SHP77 (cell line): ENCODE results near the gene OR2A5.
"Not testable (repeated sequence)": the region's sequence is repeated elsewhere in the genome, so short reads cannot be mapped to it uniquely, and the experiment has no call there.

ENCODE experiments used
- DNase-seq, 2 experiments: peaks; one replicate each; lab custom pipeline; 2025; lab: John Stamatoyannopoulos, UW

Gene OR2A5

DNA sequence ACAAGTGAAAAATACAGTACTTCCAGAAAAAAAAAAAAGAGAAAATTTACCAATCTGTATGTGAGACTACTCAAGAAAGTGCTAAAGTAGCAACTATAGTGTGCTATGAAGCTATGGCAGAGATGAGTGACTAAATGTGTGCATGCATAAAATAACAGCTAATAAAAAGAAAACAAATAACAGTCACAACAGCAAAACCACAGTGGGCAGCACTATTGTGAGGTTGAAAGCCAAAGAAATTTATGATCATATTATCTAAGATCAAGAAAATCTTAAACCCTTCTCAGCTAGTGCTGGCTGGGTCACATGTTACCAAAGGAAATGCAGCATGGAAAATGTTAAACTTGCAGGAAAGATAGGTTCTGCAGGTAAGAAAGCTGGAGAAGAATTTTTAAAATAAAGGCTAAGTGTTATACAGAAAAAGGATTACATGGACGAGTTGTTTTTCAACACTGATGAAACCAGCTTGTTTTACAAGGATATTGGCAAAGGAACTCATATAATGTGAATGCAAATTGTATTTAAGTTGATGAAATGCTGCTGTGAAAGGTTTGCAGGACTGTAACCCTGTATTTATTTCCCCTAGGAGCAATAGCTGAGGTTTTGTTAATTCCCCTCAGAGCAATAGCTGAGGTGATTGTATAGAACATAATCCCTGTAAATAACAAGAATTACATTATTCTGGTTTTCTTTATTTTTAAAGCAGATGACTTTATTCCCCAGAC, 15.6 kb upstream of the OR2A5 start:
- DNase-seq, result no peak

- DNase-seq, result no peak
These were observed 13.4 kb upstream of the OR2A5 start for GRCh38 chr7:144035385-144035784.

DNA sequence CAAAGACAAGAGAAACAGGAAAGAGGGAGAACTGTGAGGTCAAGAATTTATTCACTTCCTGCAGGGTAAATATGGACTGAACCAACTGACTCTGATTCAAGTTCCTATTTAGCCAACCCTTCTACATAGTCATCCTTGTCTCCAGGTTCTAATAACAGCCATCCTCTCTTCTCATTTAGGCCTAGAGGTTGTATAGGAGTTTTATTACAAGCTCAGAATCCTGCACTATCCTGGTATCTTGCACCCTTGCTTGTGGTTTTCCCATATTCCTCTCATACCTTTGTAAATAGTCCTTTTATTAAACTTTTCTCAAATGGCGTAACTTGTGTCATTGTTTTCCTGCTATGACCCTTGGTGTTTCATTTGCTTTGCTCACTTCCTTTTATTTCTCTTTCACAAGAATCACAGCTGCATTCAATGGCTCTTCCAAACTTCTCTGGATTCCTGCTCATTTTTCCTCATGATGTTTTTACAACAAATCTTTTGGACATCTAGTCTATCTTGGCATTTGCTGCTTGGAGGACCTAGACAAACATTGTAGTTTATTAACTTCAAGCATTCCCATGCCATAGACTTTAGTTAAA, 12.4 kb upstream of the OR2A5 start:
- no peak for DNase-seq

DNA sequence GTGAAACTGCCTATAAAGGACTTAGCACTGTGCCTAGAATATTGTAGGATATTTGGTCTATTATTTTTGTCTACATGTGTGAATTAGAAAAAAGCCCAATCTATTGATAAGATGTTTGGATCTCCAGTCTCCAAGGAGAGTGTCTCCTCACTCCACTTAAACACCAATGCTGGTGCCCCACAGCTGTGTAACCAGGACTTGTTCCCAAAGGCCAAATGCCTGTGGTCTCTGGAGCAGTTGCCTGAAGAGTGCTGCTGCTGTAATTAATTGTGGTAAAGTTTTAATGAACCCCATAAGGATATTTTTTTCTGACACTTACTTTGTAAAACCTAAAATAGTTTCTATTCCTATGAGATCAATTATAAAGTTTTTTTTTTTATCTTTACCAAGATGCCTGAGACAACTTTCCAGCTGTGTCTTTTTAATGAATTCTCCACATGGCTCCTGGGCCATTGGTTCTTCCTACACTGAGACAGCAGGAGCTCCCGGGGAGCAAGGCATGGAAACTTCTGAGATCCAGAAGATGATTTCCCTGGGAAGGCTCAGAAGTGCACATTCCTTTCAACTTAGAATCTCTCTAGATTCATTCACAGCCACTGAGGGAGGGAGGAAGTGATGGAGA, 11.2 kb upstream of the OR2A5 start:
- no peak for DNase-seq

GRCh38 chr7:144038887-144039286, 9.9 kb upstream of the OR2A5 start:
- DNase-seq, result no peak

DNA sequence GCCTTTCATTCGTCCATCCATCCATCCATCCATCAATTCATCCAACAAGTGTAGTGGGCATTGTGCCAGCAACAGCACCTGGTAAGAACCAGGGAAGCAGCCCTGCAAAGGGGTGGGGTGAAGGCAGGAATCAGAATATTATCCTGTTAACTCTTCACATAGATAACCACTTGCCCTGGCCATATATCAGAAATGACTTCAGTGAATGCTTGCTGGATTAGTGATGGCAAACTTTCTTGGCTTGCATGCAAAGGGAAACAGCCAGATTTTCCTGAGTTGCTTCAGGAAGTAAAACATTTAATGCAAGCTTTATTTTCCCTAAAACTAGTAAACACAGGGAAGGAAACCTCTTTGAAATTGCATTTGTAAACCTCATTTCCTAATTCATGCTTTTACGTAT, 743 bp downstream of the OR2A5 start:
- DNase-seq, result no peak

GRCh38 chr7:144050093-144050492, 1.3 kb downstream of the OR2A5 start:
- no peak for DNase-seq

GRCh38 chr7:144050884-144051283, 2.1 kb downstream of the OR2A5 start:
- DNase-seq, result not testable (repeated sequence)

DNA sequence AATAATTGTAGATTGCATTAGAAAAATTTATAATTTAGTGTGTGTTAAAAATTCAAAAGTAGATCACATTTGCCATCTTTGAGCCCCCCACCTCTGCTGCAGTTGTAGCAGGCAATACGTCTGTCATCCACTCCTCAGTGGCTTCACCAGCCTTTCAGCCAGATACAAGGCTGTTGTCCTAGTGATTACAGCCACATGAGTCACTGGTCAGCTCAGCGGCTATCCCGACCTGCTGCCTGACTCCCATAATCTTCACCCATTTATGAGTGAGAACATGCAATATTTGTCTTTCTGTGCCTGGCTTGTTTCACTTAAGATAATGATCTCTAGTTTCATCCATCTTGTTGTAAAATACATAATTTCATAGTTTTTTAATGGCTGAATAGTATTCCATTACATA, 9.2 kb downstream of the OR2A5 start:
- no peak for DNase-seq

DNA sequence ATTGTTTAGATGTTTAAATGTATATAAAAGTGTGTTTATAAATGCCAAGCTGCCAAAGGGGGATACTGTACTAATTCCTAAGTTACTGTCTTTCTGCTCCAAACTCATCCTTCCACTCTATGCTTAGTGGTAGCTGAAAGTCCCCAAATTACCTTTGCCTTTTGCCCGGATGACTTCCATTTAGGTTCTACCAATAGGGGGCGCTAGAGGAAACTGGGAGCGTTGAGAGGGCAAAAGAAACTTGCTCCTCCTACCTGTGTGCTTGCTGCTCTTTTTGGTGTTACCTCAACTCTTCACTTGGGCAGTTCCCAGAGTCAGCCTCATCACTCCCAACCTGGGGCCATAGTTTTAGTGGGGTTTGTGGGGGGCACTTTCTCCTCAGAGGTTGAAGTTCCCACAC, 15.0 kb downstream of the OR2A5 start:
- DNase-seq, result no peak

DNA sequence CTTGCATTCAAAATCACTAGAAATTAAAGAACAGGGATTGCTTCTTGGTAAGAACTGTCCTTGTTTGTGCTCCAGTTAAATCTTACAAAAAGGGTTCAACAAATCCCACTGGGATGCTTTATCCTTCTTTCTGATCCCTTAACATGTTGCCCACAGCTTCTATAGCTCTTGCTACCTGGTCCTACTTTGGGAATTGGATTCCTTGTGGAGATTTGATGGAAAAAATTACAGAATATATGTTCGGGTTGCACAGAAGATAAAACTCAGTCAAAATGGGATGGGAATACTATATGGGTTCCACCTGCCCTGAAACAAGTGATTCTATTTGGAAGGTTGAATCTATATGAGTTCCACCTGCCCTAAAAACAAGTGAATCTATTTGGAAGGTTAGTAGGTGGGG, 20.8 kb downstream of the OR2A5 start, which contains the start of gene OR2A25:
OR2A25 (plus strand) TSS at position 301 of the 400 bp plus-strand sequence. CDS start 4,409 bp downstream, outside the sequence.
- no peak for DNase-seq

DNA sequence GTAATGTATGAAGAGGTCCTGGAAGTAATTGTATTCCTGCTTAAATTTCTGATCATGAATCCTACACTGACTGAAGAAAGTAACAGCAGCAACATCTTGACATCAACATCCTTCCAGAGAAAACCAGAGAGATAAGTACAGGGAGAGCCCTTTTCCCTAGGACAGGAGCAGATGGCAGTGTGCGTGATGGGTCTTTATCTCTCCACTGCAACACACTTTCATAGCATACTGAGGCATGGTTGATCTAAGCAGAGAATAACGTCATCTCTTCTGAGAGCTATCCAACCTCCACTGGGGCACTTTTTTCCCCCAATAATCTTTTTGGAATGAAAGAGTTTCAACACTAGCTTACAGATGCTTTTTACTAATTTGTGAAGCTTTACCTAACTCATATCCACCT, 21.2 kb downstream of the OR2A5 start:
- no peak for DNase-seq

DNA sequence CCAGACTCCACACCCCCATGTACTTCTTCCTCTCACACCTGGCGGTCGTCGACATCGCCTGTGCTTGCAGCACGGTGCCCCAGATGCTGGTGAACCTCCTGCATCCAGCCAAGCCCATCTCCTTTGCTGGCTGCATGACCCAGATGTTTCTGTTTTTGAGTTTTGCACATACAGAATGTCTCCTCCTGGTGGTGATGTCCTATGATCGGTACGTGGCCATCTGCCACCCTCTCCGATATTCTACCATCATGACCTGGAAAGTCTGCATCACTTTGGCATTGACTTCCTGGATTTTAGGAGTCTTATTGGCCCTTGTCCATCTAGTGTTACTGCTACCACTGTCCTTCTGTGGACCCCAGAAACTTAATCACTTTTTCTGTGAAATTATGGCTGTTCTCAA, 25.6 kb downstream of the OR2A5 start:
- DNase-seq, result no peak

DNA sequence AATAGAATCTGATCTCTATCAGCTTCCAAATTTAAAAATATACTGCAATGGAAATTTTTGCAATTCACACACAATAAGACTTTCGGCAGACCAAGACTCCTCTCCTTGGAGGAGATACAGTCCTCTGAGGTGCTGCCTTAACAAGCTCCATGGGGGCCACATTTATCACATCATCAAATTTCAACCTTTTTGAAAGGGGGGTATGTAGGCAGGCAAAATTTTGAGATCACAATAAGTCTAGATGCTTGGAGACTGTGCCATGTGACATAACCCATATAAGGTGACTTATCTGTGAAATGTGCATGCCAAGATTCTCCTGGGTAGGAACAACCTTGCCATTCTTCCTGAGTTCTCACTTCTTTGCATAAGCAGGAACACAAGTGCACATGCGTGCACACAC, 37.2 kb downstream of the OR2A5 start, which contains the start of gene OR2A12:
OR2A12 (plus strand) TSS at position 301 of the 400 bp plus-strand sequence. CDS start 8,830 bp downstream, outside the sequence.
- no peak for DNase-seq

DNA sequence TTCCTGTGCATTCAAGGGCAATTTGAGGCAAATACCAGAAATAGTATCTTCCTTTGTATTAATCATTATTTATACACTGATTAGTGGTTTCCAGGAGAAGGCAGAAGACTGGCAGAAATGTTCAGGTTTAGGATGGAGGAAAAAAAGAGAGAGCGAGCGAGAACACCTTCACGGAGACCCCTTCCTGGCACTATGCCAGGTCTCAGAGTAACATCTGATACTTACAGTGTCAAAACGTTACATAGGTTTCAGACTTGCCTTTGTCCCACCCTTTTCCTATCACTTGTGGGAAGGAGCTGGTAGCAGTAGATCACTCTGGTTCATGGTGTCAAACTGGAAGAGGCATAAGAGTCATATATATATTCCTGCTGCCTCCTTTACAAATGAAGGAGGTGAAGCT, 38.0 kb downstream of the OR2A5 start:
- no peak for DNase-seq

GRCh38 chr7:144087230-144087629, 38.5 kb downstream of the OR2A5 start:
- no peak for DNase-seq

DNA sequence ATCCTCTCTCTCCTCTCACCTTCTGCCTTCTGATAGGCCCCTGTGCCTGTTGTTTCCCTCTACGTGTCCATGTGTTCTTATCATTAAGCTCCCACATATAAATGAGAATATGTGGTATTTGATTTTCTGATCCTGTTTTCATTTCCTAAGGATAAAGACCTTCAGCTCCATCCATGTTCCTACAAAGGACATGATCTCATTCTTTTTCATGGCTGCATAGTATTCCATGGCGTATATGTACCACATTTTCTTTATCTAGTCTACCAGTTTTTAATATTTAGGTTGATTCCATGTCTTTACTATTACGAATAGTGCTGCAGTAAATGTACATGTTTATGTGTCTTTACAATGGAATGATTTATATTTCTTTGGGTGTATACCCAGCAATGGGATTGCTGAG, 41.9 kb downstream of the OR2A5 start:
- DNase-seq, result no peak

- no peak for DNase-seq
These were observed 50.0 kb downstream of the OR2A5 start for GRCh38 chr7:144098776-144099175.

- no peak for DNase-seq
These were observed 51.9 kb downstream of the OR2A5 start for GRCh38 chr7:144100607-144101006.

- no peak for DNase-seq
These were observed 53.3 kb downstream of the OR2A5 start for GRCh38 chr7:144102041-144102440.

DNA sequence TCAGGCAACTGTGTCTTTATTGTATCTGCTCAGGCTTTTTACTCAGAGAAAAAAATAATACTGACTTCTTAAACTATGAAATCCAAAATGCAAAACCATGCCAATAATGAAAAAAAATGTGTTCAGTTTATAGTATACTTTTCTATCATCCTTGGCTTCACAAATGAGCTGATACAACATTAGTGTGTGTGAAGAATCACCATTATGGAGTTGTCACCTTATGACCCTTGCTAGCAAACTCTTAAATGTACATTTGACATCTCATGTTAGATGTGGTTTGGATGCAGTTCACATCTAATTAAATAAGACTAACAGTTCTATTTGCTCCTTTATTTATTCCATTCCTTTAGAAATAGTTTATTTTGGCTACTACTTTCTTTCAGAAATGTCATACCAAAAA, 56.5 kb downstream of the OR2A5 start:
- no peak for DNase-seq
